Ovary (tissue), 3 donors: ENCODE data around the gene LRAT.

Experiments
- CTCF ChIP-seq, 3 donors: fragments of 450-650 bp in 2 of 3; fragments of 200-600 bp in 1 of 3; IDR thresholded peaks; one replicate each; pipeline versions ENCODE4 v1.5.1 to v1.8.0; 2016 to 2022; ENCODE audit warnings: antibody characterized with exemption in 3 of 3, mild to moderate bottlenecking in 1 of 3
- EP300 ChIP-seq: sonication (generic); formaldehyde crosslinking; IDR thresholded peaks from one replicate; pipeline ENCODE4 v1.6.1; 2017; ENCODE audit warnings: antibody characterized with exemption
- POLR2A ChIP-seq: fragments of 450-650 bp; IDR thresholded peaks from one replicate; pipeline ENCODE4 v1.6.1; 2017; ENCODE audit warnings: antibody characterized with exemption, mild to moderate bottlenecking, moderate library complexity
- donor health status: DM: no; HTN: no; CAD: no.

GRCh38 chr4:154732669-154733068 is 11.1 kb upstream of the LRAT start:
- no peak for TF ChIP-seq POLR2A
- no peak for TF ChIP-seq CTCF (IDR thresholded peaks at IDR 0.05)
- no peak for TF ChIP-seq EP300
